ENCODE results near the gene PCDHGA1. TPM values are rescaled to one million over a fixed set of nuclear protein-coding genes. Genes with fewer than 3 reads are reported as not detected.
A peak's percentile ranks its signal among the peaks of the same experiment; 100 is the strongest.
"Not testable (repeated sequence)": the region's sequence is repeated elsewhere in the genome, so short reads cannot be mapped to it uniquely, and the experiment has no call there.

The PCDHGA1 gene
- total RNA-seq, 1 donor from 2014 or later, result 3.0 TPM

DNA sequence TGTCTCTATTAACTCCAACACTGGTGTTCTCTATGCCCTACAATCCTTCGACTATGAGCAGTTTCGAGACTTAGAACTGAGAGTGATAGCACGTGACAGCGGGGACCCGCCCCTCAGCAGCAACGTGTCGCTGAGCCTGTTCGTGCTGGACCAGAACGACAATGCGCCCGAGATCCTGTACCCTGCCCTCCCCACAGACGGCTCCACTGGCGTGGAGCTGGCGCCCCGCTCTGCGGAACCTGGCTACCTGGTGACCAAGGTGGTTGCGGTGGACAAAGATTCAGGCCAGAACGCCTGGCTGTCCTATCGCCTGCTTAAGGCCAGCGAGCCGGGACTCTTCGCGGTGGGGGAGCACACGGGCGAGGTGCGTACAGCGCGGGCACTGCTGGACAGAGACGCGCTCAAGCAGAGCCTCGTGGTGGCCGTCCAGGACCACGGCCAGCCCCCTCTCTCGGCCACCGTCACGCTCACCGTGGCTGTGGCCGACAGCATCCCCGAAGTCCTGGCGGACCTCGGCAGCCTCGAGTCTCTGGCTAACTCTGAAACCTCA is 92.5 kb downstream of the PCDHGA1 start:
- intact Hi-C loops (cut with micrococcal nuclease), result no loop called here
- DNase-seq, result no peak
- no peak for ATAC-seq

- DNase-seq (no peak), ATAC-seq (no peak)
- intact Hi-C loops (cut with micrococcal nuclease), result no loop called here
These were observed 97.6 kb downstream of the PCDHGA1 start for GRCh38 chr5:141427783-141428426.

GRCh38 chr5:141430332-141431113 is 100.2 kb downstream of the PCDHGA1 start, which contains the start of gene PCDHGA12:
TSS of gene PCDHGA12 (plus strand) at chr5:141430507. CDS start at chr5:141430760, 253 bp downstream.
- intact Hi-C loops (cut with micrococcal nuclease), result no loop called here
- peak; percentile 65 for DNase-seq
- ATAC-seq, result peak; percentile 93

DNA sequence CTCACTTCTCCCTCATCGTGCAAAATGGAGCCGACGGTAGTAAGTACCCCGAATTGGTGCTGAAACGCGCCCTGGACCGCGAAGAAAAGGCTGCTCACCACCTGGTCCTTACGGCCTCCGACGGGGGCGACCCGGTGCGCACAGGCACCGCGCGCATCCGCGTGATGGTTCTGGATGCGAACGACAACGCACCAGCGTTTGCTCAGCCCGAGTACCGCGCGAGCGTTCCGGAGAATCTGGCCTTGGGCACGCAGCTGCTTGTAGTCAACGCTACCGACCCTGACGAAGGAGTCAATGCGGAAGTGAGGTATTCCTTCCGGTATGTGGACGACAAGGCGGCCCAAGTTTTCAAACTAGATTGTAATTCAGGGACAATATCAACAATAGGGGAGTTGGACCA is 101.0 kb downstream of the PCDHGA1 start:
- DNase-seq (no peak), ATAC-seq (peak; percentile 40)
- intact Hi-C loops (cut with micrococcal nuclease), result no loop called here

DNA sequence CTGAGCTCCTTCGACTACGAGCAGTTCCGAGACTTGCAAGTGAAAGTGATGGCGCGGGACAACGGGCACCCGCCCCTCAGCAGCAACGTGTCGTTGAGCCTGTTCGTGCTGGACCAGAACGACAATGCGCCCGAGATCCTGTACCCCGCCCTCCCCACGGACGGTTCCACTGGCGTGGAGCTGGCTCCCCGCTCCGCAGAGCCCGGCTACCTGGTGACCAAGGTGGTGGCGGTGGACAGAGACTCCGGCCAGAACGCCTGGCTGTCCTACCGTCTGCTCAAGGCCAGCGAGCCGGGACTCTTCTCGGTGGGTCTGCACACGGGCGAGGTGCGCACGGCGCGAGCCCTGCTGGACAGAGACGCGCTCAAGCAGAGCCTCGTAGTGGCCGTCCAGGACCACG is 102.0 kb downstream of the PCDHGA1 start:
- ATAC-seq; intact Hi-C loops (cut with micrococcal nuclease); DNase-seq: not testable (repeated sequence)

DNA sequence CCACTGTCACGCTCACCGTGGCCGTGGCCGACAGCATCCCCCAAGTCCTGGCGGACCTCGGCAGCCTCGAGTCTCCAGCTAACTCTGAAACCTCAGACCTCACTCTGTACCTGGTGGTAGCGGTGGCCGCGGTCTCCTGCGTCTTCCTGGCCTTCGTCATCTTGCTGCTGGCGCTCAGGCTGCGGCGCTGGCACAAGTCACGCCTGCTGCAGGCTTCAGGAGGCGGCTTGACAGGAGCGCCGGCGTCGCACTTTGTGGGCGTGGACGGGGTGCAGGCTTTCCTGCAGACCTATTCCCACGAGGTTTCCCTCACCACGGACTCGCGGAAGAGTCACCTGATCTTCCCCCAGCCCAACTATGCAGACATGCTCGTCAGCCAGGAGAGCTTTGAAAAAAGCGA is 102.4 kb downstream of the PCDHGA1 start:
- intact Hi-C loops (cut with micrococcal nuclease); DNase-seq; ATAC-seq: not testable (repeated sequence)

- DNase-seq (no peak), ATAC-seq (no peak)
- intact Hi-C loops (cut with micrococcal nuclease), result no loop called here
These were observed 103.7 kb downstream of the PCDHGA1 start for GRCh38 chr5:141434006-141434405.

GRCh38 chr5:141437221-141437620 is 106.9 kb downstream of the PCDHGA1 start:
- ATAC-seq (no peak), DNase-seq (no peak)
- intact Hi-C loops (cut with micrococcal nuclease), result no loop called here

- DNase-seq, result no peak
- intact Hi-C loops (cut with micrococcal nuclease), result no loop called here
- peak; percentile 63 for ATAC-seq
These were observed 109.3 kb downstream of the PCDHGA1 start for GRCh38 chr5:141439411-141440141.

DNA sequence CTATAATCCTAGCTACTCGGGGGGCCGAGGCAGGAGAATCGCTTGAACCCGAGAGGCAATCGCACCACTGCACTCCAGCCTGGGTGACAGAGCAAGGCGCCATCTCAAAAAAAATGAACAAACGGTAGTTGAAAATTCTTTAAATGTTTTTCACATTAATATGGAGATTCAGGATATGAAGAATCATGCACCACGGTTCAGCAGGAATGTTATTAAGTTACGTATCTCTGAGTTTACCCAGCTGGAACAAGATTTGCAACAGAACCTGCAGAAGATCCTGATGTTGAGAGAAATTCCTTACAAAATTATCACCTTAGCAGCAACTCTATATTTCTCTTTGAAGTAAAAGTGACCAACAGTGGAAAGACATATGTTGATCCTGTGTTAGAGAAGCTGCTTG is 110.0 kb downstream of the PCDHGA1 start:
- DNase-seq (no peak), ATAC-seq (no peak)
- intact Hi-C loops (cut with micrococcal nuclease), result no loop called here

GRCh38 chr5:141441571-141442170 is 111.4 kb downstream of the PCDHGA1 start:
- intact Hi-C loops (cut with micrococcal nuclease), result no loop called here
- peak; percentile 92 for ATAC-seq
- peak; percentile 80 for DNase-seq

DNA sequence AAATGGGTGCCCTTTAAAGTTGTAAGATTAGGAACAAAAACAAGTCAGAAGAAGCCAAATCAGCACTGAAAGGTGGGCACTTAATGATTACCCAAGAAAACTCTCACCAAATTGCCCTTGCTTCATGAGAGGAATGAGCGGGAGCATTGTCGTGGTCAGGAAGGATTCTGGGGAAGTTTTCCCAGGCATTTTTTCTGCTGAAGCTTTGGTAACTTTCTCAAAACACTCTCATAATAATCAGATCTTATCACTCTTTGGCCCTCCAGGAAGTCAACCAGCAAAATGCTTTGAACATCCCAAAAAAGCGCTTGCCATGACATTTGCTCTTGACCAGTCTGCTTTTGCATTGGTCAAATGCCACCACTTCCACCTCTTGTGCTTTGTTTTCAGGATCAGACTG is 135.0 kb downstream of the PCDHGA1 start:
- DNase-seq, result no peak
- intact Hi-C loops (cut with micrococcal nuclease), result no loop called here
- ATAC-seq, result no peak

- intact Hi-C loops (cut with micrococcal nuclease), result loop anchor here (5.0 to 10.0 kb wide), 2 partner anchors 52 to 61 kb away; partner anchors contain the start of genes PCDHGA10 and PCDHGB7
- DNase-seq (peak; percentile 94), ATAC-seq (peak; percentile 98)
These were observed 145.4 kb downstream of the PCDHGA1 start, which contains the start of gene PCDHGC3 for GRCh38 chr5:141475625-141476131. TSS of gene PCDHGC3 (plus strand) at chr5:141475966. CDS start at chr5:141476117, 151 bp downstream.

DNA sequence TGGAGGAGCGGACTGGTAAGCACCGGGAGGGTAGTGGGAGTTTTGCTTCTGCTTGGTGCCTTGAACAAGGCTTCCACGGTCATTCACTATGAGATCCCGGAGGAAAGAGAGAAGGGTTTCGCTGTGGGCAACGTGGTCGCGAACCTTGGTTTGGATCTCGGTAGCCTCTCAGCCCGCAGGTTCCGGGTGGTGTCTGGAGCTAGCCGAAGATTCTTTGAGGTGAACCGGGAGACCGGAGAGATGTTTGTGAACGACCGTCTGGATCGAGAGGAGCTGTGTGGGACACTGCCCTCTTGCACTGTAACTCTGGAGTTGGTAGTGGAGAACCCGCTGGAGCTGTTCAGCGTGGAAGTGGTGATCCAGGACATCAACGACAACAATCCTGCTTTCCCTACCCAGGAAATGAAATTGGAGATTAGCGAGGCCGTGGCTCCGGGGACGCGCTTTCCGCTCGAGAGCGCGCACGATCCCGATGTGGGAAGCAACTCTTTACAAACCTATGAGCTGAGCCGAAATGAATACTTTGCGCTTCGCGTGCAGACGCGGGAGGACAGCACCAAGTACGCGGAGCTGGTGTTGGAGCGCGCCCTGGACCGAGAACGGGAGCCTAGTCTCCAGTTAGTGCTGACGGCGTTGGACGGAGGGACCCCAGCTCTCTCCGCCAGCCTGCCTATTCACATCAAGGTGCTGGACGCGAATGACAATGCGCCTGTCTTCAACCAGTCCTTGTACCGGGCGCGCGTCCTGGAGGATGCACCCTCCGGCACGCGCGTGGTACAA is 146.0 kb downstream of the PCDHGA1 start:
- DNase-seq, result peak; percentile 78
- peak; percentile 66 for ATAC-seq
- intact Hi-C loops (cut with micrococcal nuclease), result loop anchor here (5.0 to 10.0 kb wide), 2 partner anchors 51 to 62 kb away; partner anchors contain the start of genes PCDHGA10 and PCDHGB7

DNA sequence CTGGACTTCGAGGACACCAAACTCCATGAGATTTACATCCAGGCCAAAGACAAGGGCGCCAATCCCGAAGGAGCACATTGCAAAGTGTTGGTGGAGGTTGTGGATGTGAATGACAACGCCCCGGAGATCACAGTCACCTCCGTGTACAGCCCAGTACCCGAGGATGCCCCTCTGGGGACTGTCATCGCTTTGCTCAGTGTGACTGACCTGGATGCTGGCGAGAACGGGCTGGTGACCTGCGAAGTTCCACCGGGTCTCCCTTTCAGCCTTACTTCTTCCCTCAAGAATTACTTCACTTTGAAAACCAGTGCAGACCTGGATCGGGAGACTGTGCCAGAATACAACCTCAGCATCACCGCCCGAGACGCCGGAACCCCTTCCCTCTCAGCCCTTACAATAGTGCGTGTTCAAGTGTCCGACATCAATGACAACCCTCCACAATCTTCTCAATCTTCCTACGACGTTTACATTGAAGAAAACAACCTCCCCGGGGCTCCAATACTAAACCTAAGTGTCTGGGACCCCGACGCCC is 146.8 kb downstream of the PCDHGA1 start:
- DNase-seq (no peak), ATAC-seq (no peak)
- intact Hi-C loops (cut with micrococcal nuclease), result loop anchor here (5.0 to 10.0 kb wide), 2 partner anchors 50 to 62 kb away; partner anchors contain the start of genes PCDHGA10 and PCDHGB7

DNA sequence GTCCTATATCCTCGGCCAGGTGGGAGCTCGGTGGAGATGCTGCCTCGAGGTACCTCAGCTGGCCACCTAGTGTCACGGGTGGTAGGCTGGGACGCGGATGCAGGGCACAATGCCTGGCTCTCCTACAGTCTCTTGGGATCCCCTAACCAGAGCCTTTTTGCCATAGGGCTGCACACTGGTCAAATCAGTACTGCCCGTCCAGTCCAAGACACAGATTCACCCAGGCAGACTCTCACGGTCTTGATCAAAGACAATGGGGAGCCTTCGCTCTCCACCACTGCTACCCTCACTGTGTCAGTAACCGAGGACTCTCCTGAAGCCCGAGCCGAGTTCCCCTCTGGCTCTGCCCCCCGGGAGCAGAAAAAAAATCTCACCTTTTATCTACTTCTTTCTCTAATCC is 147.5 kb downstream of the PCDHGA1 start:
- intact Hi-C loops (cut with micrococcal nuclease), result loop anchor here (5.0 to 10.0 kb wide), 2 partner anchors 49 to 63 kb away; partner anchors contain the start of genes PCDHGA10 and PCDHGB7
- ATAC-seq (no peak), DNase-seq (no peak)

DNA sequence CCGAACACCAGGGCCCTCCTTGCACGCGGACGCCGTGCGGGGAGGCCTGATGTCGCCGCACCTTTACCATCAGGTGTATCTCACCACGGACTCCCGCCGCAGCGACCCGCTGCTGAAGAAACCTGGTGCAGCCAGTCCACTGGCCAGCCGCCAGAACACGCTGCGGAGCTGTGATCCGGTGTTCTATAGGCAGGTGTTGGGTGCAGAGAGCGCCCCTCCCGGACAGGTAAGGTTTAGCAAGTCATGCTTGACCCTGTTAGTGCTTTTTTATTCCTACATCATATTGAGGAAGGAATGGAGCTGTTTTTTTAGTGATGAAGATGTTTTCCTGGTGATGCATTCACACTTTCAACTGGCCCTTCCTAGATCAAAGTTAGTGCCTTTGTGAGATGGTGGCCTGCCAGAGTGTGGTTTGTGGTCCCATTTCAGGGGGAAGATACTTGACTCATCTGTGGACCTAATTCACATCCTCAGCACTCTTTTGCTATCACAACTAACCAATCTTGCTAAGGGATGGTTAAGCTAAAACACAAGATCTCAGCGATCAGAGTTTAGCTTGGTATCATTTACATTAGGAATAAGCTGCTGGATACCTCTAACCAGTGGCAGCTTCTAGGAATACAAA is 148.1 kb downstream of the PCDHGA1 start:
- DNase-seq, result peak; percentile 53
- no peak for ATAC-seq
- intact Hi-C loops (cut with micrococcal nuclease), result loop anchor here (5.0 to 10.0 kb wide), 2 partner anchors 49 to 64 kb away; partner anchors contain the start of genes PCDHGA10 and PCDHGB7

All from left ventricle myocardium superior (tissue), 1 donor.